Sigmoid colon (tissue), 7 donors: ENCODE measurements around the gene SELENON. TPM values are rescaled to one million over a fixed set of nuclear protein-coding genes. Genes with fewer than 3 reads are reported as not detected.
"Not testable (repeated sequence)": the region's sequence is repeated elsewhere in the genome, so short reads cannot be mapped to it uniquely, and the experiment has no call there.

Experiments used
- DNase-seq: peaks from one replicate; pipeline ENCODE4 v3.0.0-alpha.2; 2019
- H3K27ac ChIP-seq, 4 donors: fragments of 200-600 bp; sonication (generic); one replicate each; pipeline ENCODE4 v1.5.1; 2016 to 2019; ENCODE audit warnings: mild to moderate bottlenecking in 1 of 4
- H3K27me3 ChIP-seq, 3 donors: fragments of 200-600 bp; sonication (generic); one replicate each; pipeline ENCODE4 v1.5.1; 2019; ENCODE audit warnings: mild to moderate bottlenecking in 1 of 3
- H3K36me3 ChIP-seq, 4 donors: fragments of 200-600 bp; sonication (generic); one replicate each; pipeline ENCODE4 v1.5.1; 2016 to 2019
- H3K4me1 ChIP-seq, 4 donors: fragments of 200-600 bp; sonication (generic); one replicate each; pipeline ENCODE4 v1.5.1; 2017 to 2019
- H3K4me3 ChIP-seq, 4 donors: fragments of 200-600 bp; sonication (generic); one replicate each; pipeline ENCODE4 v1.5.1; 2017 to 2019; ENCODE audit warnings: mild to moderate bottlenecking in 2 of 4, moderate library complexity in 1 of 4
- H3K9me3 ChIP-seq, 4 donors: fragments of 200-600 bp in 3 of 4; sonication (generic) in 3 of 4; one replicate each; pipeline versions ENCODE4 v1.5.1 to v1.6.1; 2013 to 2019
- CTCF ChIP-seq, 4 experiments: fragments of 450-650 bp in 3 of 4; fragments of 200-600 bp in 1 of 4; IDR thresholded peaks; one replicate each; pipeline ENCODE4 v1.5.1; 2016 to 2019; ENCODE audit warnings: antibody characterized with exemption in 4 of 4, mild to moderate bottlenecking in 3 of 4, moderate library complexity in 2 of 4
- EP300 ChIP-seq, 4 donors: sonication (generic); formaldehyde crosslinking; IDR thresholded peaks; one replicate each; pipeline ENCODE4 v1.6.1; 2017; ENCODE audit warnings: antibody characterized with exemption in 4 of 4
- POLR2A ChIP-seq, 2 donors: fragments of 450-650 bp; IDR thresholded peaks; one replicate each; pipeline ENCODE4 v1.6.1; 2016; ENCODE audit warnings: antibody characterized with exemption in 2 of 2, mild to moderate bottlenecking in 2 of 2, moderate library complexity in 2 of 2
- POLR2AphosphoS5 ChIP-seq, 4 donors: sonication (generic); formaldehyde crosslinking; IDR thresholded peaks; one replicate each; pipeline ENCODE4 v1.6.1; 2017; ENCODE audit warnings: antibody characterized with exemption in 4 of 4
- WGBS, 2 donors: extraction: QIAGEN DNeasy Blood & Tissue Kit; methylation state at CpG; one replicate each; pipeline ENCODE4 v1.1.7; 2013; 5-methylcytosine and 5-hydroxymethylcytosine counted together
- intact Hi-C: fragments of 100-400 bp; cut with DNase I; formaldehyde crosslinking; loops from one replicate; pipeline ENCODE4 v1.15.1; 2023
- polyA plus RNA-seq, 3 donors: library from polyadenylated mRNA; stranded (reverse); fragments of 200-250 nt; gene quantifications; one replicate each; pipeline ENCODE4 v1.2.3, GENCODE V29; 2013
- total RNA-seq, 4 donors: library from RNA; depleted of rRNA; stranded (reverse); fragments of >200 nt; gene quantifications; one replicate each; pipeline ENCODE4 v1.1.0, GENCODE V29; 2016
- donor health status: healthy with polysubstance abuse.
- donor health status: Bipolar disorder and iron deficiency.
- donor health status: healthy.

Gene SELENON
- total and polyA plus RNA-seq, 7 donors = 4.6 to 37.4 (median 15.7) TPM

GRCh38 chr1:25836695-25837094 lies 36.7 kb downstream of the SELENON start:
- WGBS, 2 donors = 82 to 85% methylated on average over 3 of the region's 3 CpGs
- no peaks in the 10 kb centered on the region for H3K27me3 ChIP-seq
- H3K27ac ChIP-seq = no peak overlapping the region
- H3K4me3 ChIP-seq = no peak overlapping the region
- H3K36me3 ChIP-seq = peaks cover 13 to 41% (median 17%) of the 10 kb centered on the region in 4 donors
- intact Hi-C loops = no loop called here
- no peak for DNase-seq
- no peaks in the 10 kb centered on the region for H3K9me3 ChIP-seq
- TF ChIP-seq EP300 (IDR thresholded peaks at IDR 0.05) (no peak), POLR2A (IDR thresholded peaks at IDR 0.05) (no peak), CTCF (IDR thresholded peaks at IDR 0.05) (no peak), POLR2AphosphoS5 (IDR thresholded peaks at IDR 0.05) (no peak)
- no peaks in the 10 kb centered on the region for H3K4me1 ChIP-seq

GRCh38 chr1:25837262-25837875 lies 37.4 kb downstream of the SELENON start:
- no peak for DNase-seq
- H3K27me3 ChIP-seq = no peaks in the 10 kb centered on the region
- peaks cover 7 to 35% (median 10%) of the 10 kb centered on the region in 4 donors for H3K36me3 ChIP-seq
- H3K4me1 ChIP-seq = no peaks in the 10 kb centered on the region
- TF ChIP-seq EP300 (IDR thresholded peaks at IDR 0.05) (no peak), POLR2A (IDR thresholded peaks at IDR 0.05) (no peak), CTCF (IDR thresholded peaks at IDR 0.05) (no peak), POLR2AphosphoS5 (IDR thresholded peaks at IDR 0.05) (no peak)
- 55 to 79% methylated on average over 1 of the region's 1 CpG for WGBS, 2 donors
- intact Hi-C loops = no loop called here
- H3K27ac ChIP-seq = no peak overlapping the region
- no peak overlapping the region for H3K4me3 ChIP-seq
- H3K9me3 ChIP-seq = no peaks in the 10 kb centered on the region

- DNase-seq, H3K9me3 ChIP-seq, H3K27ac ChIP-seq, H3K4me1 ChIP-seq, intact Hi-C loops, H3K4me3 ChIP-seq, H3K27me3 ChIP-seq: not testable (repeated sequence)
- WGBS, 2 donors = 92 to 94% methylated on average over 4 of the region's 4 CpGs
- peaks cover 0 to 13% (median 0%) of the 10 kb centered on the region in 4 donors for H3K36me3 ChIP-seq
Observed at GRCh38 chr1:25839808-25840207, 39.8 kb downstream of the SELENON start.

GRCh38 chr1:25843483-25843882 lies 43.5 kb downstream of the SELENON start:
- Histone ChIP-seq H3K36me3 (no peaks in the 10 kb centered on the region), H3K9me3 (no peaks in the 10 kb centered on the region), H3K27ac (no peak overlapping the region), H3K4me3 (no peak overlapping the region), H3K27me3 (no peaks in the 10 kb centered on the region), H3K4me1 (no peaks in the 10 kb centered on the region)
- 88 to 93% methylated on average over 3 of the region's 3 CpGs for WGBS, 2 donors
- intact Hi-C loops = no loop called here
- no peak for DNase-seq
- no peak for TF ChIP-seq POLR2A (IDR thresholded peaks at IDR 0.05)
- no peak for TF ChIP-seq CTCF (IDR thresholded peaks at IDR 0.05)
- no peak for TF ChIP-seq POLR2AphosphoS5 (IDR thresholded peaks at IDR 0.05)
- TF ChIP-seq EP300 (IDR thresholded peaks at IDR 0.05) = no peak

GRCh38 chr1:25844536-25845337 lies 44.7 kb downstream of the SELENON start:
- Histone ChIP-seq H3K36me3 (no peaks in the 10 kb centered on the region), H3K27ac (no peak overlapping the region), H3K4me3 (no peak overlapping the region), H3K9me3 (no peaks in the 10 kb centered on the region), H3K27me3 (no peaks in the 10 kb centered on the region), H3K4me1 (no peaks in the 10 kb centered on the region)
- TF ChIP-seq CTCF (IDR thresholded peaks at IDR 0.05) = no peak
- TF ChIP-seq POLR2A (IDR thresholded peaks at IDR 0.05) = no peak
- TF ChIP-seq EP300 (IDR thresholded peaks at IDR 0.05) = no peak
- no peak for TF ChIP-seq POLR2AphosphoS5 (IDR thresholded peaks at IDR 0.05)
- no peak for DNase-seq
- 90 to 91% methylated on average over 3 of the region's 3 CpGs for WGBS, 2 donors
- intact Hi-C loops = no loop called here
